ENCODE measurements around the gene TMA7B. TPM values are rescaled to one million over a fixed set of nuclear protein-coding genes. Genes with fewer than 3 reads are reported as not detected.

TMA7B gene
- total RNA-seq, 1 donor from 2014 or later, result not detected

DNA sequence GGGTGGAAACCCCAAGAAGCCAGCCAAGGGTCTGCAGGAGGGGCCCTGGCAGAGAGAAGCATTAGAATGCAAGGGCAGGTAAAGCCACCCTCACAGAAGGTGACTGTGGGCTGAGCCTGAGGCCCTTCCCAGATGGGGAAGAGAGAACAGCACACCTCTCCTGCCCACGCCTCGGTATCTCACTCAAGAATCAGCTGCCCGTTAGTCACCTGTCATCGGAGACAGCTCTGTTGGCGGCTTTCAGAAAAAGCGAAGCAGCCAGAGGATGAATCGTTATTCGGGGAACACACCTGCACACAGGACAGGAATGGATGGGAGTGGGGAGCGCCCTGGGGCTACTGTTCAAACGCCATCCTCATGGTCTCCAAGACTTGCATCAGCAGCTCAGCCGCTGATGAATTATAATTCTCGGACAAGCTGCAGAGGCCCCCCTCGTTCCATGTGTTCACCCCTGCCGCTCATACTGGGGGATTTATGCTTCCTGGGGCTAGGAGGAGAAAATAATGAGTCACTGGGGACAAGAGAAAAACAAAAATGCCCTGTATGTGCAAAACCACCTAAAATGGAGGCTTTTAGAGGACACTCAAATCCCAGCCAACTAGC lies 21.6 kb upstream of the TMA7B start:
- H3K4me1 ChIP-seq, result no peaks in the 10 kb centered on the region
- DNase-seq, result no peak
- intact Hi-C loops (cut with micrococcal nuclease), result no loop called here
- peaks cover 29% of the 10 kb centered on the region for H3K27me3 ChIP-seq (ENCODE audit: low read depth)
- H3K4me3 ChIP-seq, result no peak overlapping the region
- H3K9me3 ChIP-seq (replicated peaks), result no peaks in the 10 kb centered on the region
- TF ChIP-seq, protein P1, sequence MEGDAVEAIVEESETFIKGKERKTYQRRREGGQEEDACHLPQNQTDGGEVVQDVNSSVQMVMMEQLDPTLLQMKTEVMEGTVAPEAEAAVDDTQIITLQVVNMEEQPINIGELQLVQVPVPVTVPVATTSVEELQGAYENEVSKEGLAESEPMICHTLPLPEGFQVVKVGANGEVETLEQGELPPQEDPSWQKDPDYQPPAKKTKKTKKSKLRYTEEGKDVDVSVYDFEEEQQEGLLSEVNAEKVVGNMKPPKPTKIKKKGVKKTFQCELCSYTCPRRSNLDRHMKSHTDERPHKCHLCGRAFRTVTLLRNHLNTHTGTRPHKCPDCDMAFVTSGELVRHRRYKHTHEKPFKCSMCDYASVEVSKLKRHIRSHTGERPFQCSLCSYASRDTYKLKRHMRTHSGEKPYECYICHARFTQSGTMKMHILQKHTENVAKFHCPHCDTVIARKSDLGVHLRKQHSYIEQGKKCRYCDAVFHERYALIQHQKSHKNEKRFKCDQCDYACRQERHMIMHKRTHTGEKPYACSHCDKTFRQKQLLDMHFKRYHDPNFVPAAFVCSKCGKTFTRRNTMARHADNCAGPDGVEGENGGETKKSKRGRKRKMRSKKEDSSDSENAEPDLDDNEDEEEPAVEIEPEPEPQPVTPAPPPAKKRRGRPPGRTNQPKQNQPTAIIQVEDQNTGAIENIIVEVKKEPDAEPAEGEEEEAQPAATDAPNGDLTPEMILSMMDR (IDR thresholded peaks at IDR 0.05; ENCODE audit: borderline replicate concordance), result no peak
- no peaks in the 10 kb centered on the region for H3K36me3 ChIP-seq
- no peak overlapping the region for H3K27ac ChIP-seq (replicated peaks)

DNA sequence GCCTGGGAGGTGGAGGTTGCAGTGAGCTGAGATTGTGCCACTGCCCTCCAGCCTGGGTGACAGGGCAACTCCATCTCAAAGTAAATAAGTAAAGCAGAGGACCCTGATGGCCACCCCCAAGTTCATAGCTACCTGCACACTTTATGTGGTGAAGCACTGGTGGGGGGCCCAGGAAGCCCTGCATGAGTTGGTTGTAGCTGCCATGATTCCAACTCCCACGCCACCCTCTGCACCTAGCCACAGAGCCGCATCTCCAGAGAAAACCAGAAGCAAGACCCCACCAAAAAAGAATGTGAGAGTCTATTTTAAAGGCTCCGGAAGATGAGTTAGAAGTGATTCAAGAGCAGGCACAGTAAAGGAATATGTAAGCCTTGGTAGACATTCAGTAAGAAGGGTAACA lies 20.4 kb upstream of the TMA7B start:
- Histone ChIP-seq H3K4me1 (no peaks in the 10 kb centered on the region), H3K36me3 (no peaks in the 10 kb centered on the region), H3K4me3 (no peak overlapping the region), H3K9me3 (replicated peaks) (no peaks in the 10 kb centered on the region), H3K27ac (replicated peaks) (no peak overlapping the region), H3K27me3 (ENCODE audit: low read depth) (peaks cover 28% of the 10 kb centered on the region)
- intact Hi-C loops (cut with micrococcal nuclease), result no loop called here
- DNase-seq, result no peak
- TF ChIP-seq, protein P1 (IDR thresholded peaks at IDR 0.05; ENCODE audit: borderline replicate concordance), result no peak

DNA sequence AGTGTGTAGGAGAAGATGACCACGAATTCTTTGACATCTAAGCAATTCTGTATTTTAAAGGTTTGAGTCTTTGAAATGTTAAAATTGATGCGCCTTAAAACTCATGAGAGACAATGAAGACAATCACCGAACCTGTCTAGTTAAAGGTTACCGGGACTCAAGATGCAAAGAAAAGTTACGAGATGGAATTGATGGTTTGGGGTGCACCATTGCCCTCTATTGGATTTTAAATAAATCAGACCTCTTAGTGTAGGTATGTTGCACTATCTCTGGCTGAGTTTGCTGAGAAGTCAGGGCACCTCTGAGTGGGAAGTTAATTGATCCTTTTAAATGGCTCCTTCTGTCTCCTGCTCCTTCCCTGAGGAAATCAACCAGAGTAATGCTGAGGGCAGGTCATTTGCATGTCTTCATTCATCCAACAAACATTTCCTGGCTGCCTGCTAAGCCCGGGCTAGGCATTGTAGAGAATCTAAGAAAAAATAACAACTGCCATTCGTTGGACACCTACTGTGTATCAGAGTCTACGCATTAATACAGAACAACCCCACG lies 19.4 kb upstream of the TMA7B start:
- no peaks in the 10 kb centered on the region for H3K4me1 ChIP-seq
- DNase-seq, result no peak
- intact Hi-C loops (cut with micrococcal nuclease), result no loop called here
- no peak overlapping the region for H3K27ac ChIP-seq (replicated peaks)
- TF ChIP-seq, protein P1 (IDR thresholded peaks at IDR 0.05; ENCODE audit: borderline replicate concordance), result no peak
- H3K36me3 ChIP-seq, result no peaks in the 10 kb centered on the region
- no peak overlapping the region for H3K4me3 ChIP-seq
- H3K27me3 ChIP-seq (ENCODE audit: low read depth), result peaks cover 23% of the 10 kb centered on the region
- no peaks in the 10 kb centered on the region for H3K9me3 ChIP-seq (replicated peaks)

DNA sequence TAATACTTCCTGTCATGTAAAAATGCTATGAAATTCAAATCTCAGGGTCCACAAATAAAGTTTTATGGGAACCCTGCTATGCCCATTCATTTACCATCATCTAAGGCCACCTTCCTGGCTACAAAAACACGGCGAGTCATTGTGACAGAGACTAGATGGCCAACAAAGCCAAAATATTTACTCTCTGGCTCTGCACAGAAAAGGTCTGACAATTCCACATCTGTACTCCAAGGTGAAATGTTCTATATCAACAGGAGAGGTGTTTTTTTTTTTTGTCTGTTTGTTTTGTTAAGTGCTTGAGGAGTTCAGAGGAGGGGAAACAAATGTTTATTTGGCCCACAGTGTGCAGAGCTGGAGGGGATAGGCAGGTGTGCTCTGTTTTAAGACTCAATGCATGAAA lies 18.6 kb upstream of the TMA7B start:
- Histone ChIP-seq H3K4me1 (peaks cover 2% of the 10 kb centered on the region), H3K9me3 (replicated peaks) (no peaks in the 10 kb centered on the region), H3K27ac (replicated peaks) (no peak overlapping the region), H3K27me3 (ENCODE audit: low read depth) (peaks cover 22% of the 10 kb centered on the region), H3K36me3 (no peaks in the 10 kb centered on the region), H3K4me3 (no peak overlapping the region)
- TF ChIP-seq, protein P1 (IDR thresholded peaks at IDR 0.05; ENCODE audit: borderline replicate concordance), result no peak
- intact Hi-C loops (cut with micrococcal nuclease), result no loop called here
- DNase-seq, result no peak

DNA sequence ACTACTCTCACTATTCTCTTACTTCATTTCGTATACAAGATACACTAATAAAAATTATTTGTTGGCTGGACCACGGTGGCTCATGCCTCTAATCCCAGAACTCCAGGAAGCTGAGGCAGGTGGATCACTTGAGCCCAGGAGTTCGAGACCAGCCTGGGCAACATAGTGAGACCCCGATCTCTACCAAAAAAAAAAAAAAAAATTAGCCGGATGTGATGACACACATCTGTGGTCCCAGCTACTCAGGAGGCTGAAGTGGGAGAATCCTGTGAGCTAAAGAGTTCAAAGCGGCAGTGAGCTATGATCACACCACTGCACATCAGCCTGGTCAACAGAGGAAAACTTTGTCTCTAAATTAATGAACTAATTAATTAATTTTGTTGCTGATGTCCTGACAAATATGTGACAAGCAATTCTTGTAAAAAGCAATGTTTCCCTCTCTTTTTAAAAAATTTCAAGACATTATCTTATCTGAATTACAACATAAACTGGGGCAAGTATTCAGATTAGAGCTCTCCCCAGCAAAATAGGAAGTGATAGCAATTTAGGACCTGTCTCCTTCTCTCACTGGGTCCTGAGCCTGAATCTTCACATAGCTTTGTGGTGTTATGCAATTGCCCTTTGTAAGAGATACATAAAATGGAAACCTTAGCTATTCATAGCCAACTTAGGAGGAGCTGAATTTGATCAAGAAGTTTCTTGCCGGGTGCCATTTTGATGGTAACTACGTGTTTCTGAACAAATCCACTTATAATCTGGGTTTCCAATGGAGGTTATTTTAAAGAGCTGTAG lies 17.6 kb upstream of the TMA7B start:
- H3K36me3 ChIP-seq, result no peaks in the 10 kb centered on the region
- H3K27ac ChIP-seq (replicated peaks), result no peak overlapping the region
- H3K4me3 ChIP-seq, result no peak overlapping the region
- intact Hi-C loops (cut with micrococcal nuclease), result no loop called here
- TF ChIP-seq, protein P1 (IDR thresholded peaks at IDR 0.05; ENCODE audit: borderline replicate concordance), result no peak
- H3K27me3 ChIP-seq (ENCODE audit: low read depth), result peaks cover 22% of the 10 kb centered on the region
- no peaks in the 10 kb centered on the region for H3K9me3 ChIP-seq (replicated peaks)
- DNase-seq, result no peak
- peaks cover 7% of the 10 kb centered on the region for H3K4me1 ChIP-seq
